GM23338 (cell line): ENCODE data around the gene DNTTIP2. TPM values are rescaled to one million over a fixed set of nuclear protein-coding genes. Genes with fewer than 3 reads are reported as not detected.

Experiments
- ATAC-seq: fragments of 200-7000 bp; cut with Tn5 transposase; 3 replicates; pipeline ENCODE4 v1.9.1; 2020
- DNase-seq: peaks from one replicate; pipeline ENCODE4 v3.0.0-alpha.2; 2015; ENCODE audit warnings: low spot score
- H2AFZ ChIP-seq: fragments of 200-600 bp; sonication (generic); 2 replicates; pipeline ENCODE4 v1.8.0; 2016; ENCODE audit warnings: antibody characterized with exemption, mild to moderate bottlenecking, moderate library complexity
- H3F3A ChIP-seq: fragments of 200-600 bp; sonication (generic); replicated peaks from 2 replicates; pipeline ENCODE4 v1.8.0; 2017; ENCODE audit warnings: antibody characterized with exemption, mixed run types, low read depth
- H3K27ac ChIP-seq: fragments of 200-600 bp; sonication (generic); 2 replicates; pipeline ENCODE4 v1.6.1; 2016; ENCODE audit warnings: low read depth
- H3K27me3 ChIP-seq: fragments of 200-600 bp; sonication (generic); 2 replicates; pipeline ENCODE4 v1.8.0; 2016; ENCODE audit warnings: mild to moderate bottlenecking, mixed run types, moderate library complexity; ENCODE audit not compliant: insufficient read depth
- H3K36me3 ChIP-seq: fragments of 200-600 bp; sonication (generic); 2 replicates; pipeline ENCODE4 v1.8.0; 2016; ENCODE audit warnings: mild to moderate bottlenecking; ENCODE audit not compliant: insufficient read depth
- H3K4me1 ChIP-seq: fragments of 200-600 bp; sonication (generic); 2 replicates; pipeline ENCODE4 v1.8.0; 2016; ENCODE audit warnings: mild to moderate bottlenecking, moderate library complexity; ENCODE audit not compliant: insufficient read depth
- H3K4me2 ChIP-seq: fragments of 200-600 bp; sonication (generic); 2 replicates; pipeline ENCODE4 v1.7.1; 2017; ENCODE audit warnings: mixed run types
- H3K4me3 ChIP-seq: fragments of 200-600 bp; sonication (generic); 2 replicates; pipeline ENCODE4 v1.6.1; 2016; ENCODE audit warnings: mixed run types
- H3K79me2 ChIP-seq: fragments of 200-600 bp; sonication (generic); replicated peaks from 2 replicates; pipeline ENCODE4 v1.8.0; 2017; ENCODE audit warnings: mild to moderate bottlenecking; ENCODE audit not compliant: insufficient read depth
- H3K9me2 ChIP-seq: fragments of 200-600 bp; sonication (generic); 2 replicates; pipeline ENCODE4 v1.8.0; 2017; ENCODE audit not compliant: insufficient read depth
- H4K20me1 ChIP-seq: fragments of 200-600 bp; sonication (generic); replicated peaks from 2 replicates; pipeline ENCODE4 v1.8.0; 2017; ENCODE audit warnings: mild to moderate bottlenecking; ENCODE audit not compliant: insufficient read depth
- H3K27ac Mint-ChIP-seq: 2 replicates; pipeline ENCODE4 v1.8.0; 2020; ENCODE audit warnings: inconsistent platforms, mild to moderate bottlenecking, moderate library complexity, mixed read lengths
- H3K27me3 Mint-ChIP-seq: 3 replicates; pipeline ENCODE4 v1.8.0; 2022; ENCODE audit warnings: low read depth, mild to moderate bottlenecking, moderate library complexity, mixed read lengths, inconsistent platforms; ENCODE audit not compliant: insufficient read depth, poor library complexity
- H3K36me3 Mint-ChIP-seq: 3 replicates; pipeline ENCODE4 v1.8.0; 2021; ENCODE audit warnings: low read depth, mild to moderate bottlenecking, inconsistent platforms, moderate library complexity, mixed read lengths
- H3K4me1 Mint-ChIP-seq: 3 replicates; pipeline ENCODE4 v1.8.0; 2020; ENCODE audit warnings: mild to moderate bottlenecking, inconsistent platforms, mixed read lengths
- H3K4me3 Mint-ChIP-seq: 3 replicates; pipeline ENCODE4 v1.8.0; 2021; ENCODE audit warnings: moderate library complexity, mild to moderate bottlenecking, inconsistent platforms, mixed read lengths
- H3K9me3 Mint-ChIP-seq: 3 replicates; pipeline ENCODE4 v1.8.0; 2020; ENCODE audit warnings: moderate library complexity, mild to moderate bottlenecking, inconsistent platforms, mixed read lengths
- CREB1 ChIP-seq: fragments of 250-450 bp; sonication (Bioruptor Pico); IDR thresholded peaks from 2 replicates; pipeline ENCODE4 v1.5.0; 2020; ENCODE audit warnings: low read depth, mild to moderate bottlenecking, moderate library complexity
- EZH2 ChIP-seq: fragments of 200-600 bp; sonication (generic); IDR thresholded peaks from one replicate; pipeline ENCODE4 v1.8.0; 2017; ENCODE audit warnings: antibody characterized with exemption, mild to moderate bottlenecking, low read depth; ENCODE audit not compliant: unreplicated experiment
- EZH2phosphoT487 ChIP-seq: fragments of 200-600 bp; sonication (generic); IDR thresholded peaks from one replicate; pipeline ENCODE4 v1.8.1; 2018; ENCODE audit warnings: antibody characterized with exemption; ENCODE audit not compliant: unreplicated experiment
- JUNB ChIP-seq: IDR thresholded peaks from one replicate; pipeline ENCODE4 v1.6.1; 2016; ENCODE audit warnings: antibody characterized with exemption; ENCODE audit not compliant: unreplicated experiment
- NANOG ChIP-seq: IDR thresholded peaks from 2 replicates; pipeline ENCODE4 v1.6.1; 2016; ENCODE audit warnings: antibody characterized with exemption, borderline replicate concordance
- POLR2AphosphoS5 ChIP-seq: IDR thresholded peaks from 2 replicates; pipeline ENCODE4 v1.6.1; 2016; ENCODE audit warnings: antibody characterized with exemption, low read depth
- STAT1 ChIP-seq: IDR thresholded peaks from one replicate; pipeline ENCODE4 v1.6.1; 2016; ENCODE audit warnings: antibody characterized with exemption; ENCODE audit not compliant: unreplicated experiment
- ZNF114 ChIP-seq: fragments of 250-450 bp; sonication (Bioruptor Pico); IDR thresholded peaks from 2 replicates; pipeline ENCODE4 v1.5.0; 2020; ENCODE audit warnings: mild to moderate bottlenecking, moderate library complexity
- ZNF331 ChIP-seq: fragments of 250-450 bp; sonication (Bioruptor Pico); IDR thresholded peaks from 2 replicates; pipeline ENCODE4 v1.5.0; 2020; ENCODE audit warnings: low read depth, mild to moderate bottlenecking, moderate library complexity
- polyA plus RNA-seq: library from polyadenylated mRNA; unstranded; fragments of >200 nt; fragmentation: Nextera tagmentation; extraction: Ambion mirVana; gene quantifications from 2 replicates; pipeline ENCODE4 v1.2.1, GENCODE V29; 2016
- total RNA-seq: library from RNA; depleted of rRNA; stranded (reverse); fragments of >200 nt; shearing (Covaris generic); gene quantifications from 2 replicates; pipeline ENCODE4 v1.2.3, GENCODE V29; 2014
- TF ChIP-seq, protein P1 (sequence below): fragments of 250-450 bp; sonication (Bioruptor Pico); IDR thresholded peaks from 2 replicates; pipeline ENCODE4 v1.5.0; 2020; ENCODE audit warnings: mild to moderate bottlenecking, moderate library complexity
- TF ChIP-seq, protein P2 (sequence below), 2 experiments: fragments of 200-600 bp in 1 of 2; sonication (generic) in 1 of 2; conservative IDR thresholded peaks; 2 replicates each; pipeline versions ENCODE4 v1.5.1 to v1.6.1; 2016 to 2017; ENCODE audit warnings: antibody characterized with exemption in 2 of 2, low read depth in 2 of 2, mild to moderate bottlenecking in 2 of 2, moderate library complexity in 1 of 2
- TF ChIP-seq, protein P3 (sequence below): IDR thresholded peaks from one replicate; pipeline ENCODE4 v1.6.1; 2018; ENCODE audit warnings: antibody characterized with exemption; ENCODE audit not compliant: unreplicated experiment
- TF ChIP-seq, protein P4 (sequence below): IDR thresholded peaks from 2 replicates; pipeline ENCODE4 v1.6.1; 2016; ENCODE audit warnings: antibody characterized with exemption

The DNTTIP2 gene
- total and polyA plus RNA-seq, 2 experiments from 2014 or later = 48.1 to 91.3 TPM

DNA sequence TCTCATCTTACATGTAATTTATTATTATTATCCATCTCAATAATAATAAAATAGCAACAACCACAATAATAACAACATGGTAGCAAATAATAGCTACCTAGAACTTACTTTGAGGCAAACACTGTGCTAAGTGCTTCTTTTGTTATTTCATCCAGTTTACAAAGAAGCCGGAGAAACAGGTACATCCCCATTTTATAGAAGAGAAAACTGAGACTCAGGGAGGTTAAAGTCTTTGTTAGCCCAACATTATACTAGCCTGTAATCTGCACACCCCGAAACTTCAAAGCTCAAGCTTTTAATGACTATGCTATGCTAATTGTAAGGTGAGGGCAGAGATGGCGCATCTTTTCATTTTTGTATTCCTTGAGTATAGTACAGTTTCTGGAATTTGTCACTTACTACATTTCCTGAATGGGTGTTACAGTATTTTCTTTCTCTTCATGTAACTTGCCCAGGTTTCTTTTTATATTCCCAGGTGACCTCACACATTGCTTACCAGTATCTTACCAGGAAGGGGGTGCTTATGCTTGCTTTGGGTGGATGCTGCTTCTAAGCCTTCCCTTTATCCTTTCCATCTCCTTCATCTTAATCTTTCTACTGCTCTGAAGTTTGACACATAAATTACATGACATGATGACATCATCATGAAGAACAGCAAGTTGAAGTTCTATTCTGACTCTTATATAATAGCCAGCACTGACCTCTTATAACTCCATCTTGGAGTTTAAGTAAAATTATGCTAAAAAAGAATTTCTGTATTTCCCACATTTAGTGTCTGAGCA, 21.9 kb upstream of the DNTTIP2 start:
- no peaks in the 10 kb centered on the region for H3K9me2 ChIP-seq
- no peak for ATAC-seq
- H4K20me1 ChIP-seq = no peaks in the 10 kb centered on the region
- Mint-ChIP-seq H3K4me3 (no peak overlapping the region), H3K36me3 (peaks cover 8% of the 10 kb centered on the region; the same call in 2 of the 3 replicates), H3K27me3 (no peaks in the 10 kb centered on the region), H3K4me1 (peaks cover 2% of the 10 kb centered on the region; the same call in 2 of the 3 replicates), H3K27ac (no peak overlapping the region), H3K9me3 (no peaks in the 10 kb centered on the region)
- no peaks in the 10 kb centered on the region for H3F3A ChIP-seq
- DNase-seq = no peak
- no peak overlapping the region for H2AFZ ChIP-seq
- H3K4me2 ChIP-seq = no peak overlapping the region
- peaks cover 4% of the 10 kb centered on the region; the same call in 1 of the 2 replicates for H3K4me1 ChIP-seq
- H3K27me3 ChIP-seq = no peaks in the 10 kb centered on the region
- peaks cover 14% of the 10 kb centered on the region; the same call in 1 of the 2 replicates for H3K36me3 ChIP-seq
- no peak overlapping the region for H3K4me3 ChIP-seq
- peaks cover 24% of the 10 kb centered on the region for H3K79me2 ChIP-seq
- no peak overlapping the region for H3K27ac ChIP-seq
- TF ChIP-seq, protein P1, sequence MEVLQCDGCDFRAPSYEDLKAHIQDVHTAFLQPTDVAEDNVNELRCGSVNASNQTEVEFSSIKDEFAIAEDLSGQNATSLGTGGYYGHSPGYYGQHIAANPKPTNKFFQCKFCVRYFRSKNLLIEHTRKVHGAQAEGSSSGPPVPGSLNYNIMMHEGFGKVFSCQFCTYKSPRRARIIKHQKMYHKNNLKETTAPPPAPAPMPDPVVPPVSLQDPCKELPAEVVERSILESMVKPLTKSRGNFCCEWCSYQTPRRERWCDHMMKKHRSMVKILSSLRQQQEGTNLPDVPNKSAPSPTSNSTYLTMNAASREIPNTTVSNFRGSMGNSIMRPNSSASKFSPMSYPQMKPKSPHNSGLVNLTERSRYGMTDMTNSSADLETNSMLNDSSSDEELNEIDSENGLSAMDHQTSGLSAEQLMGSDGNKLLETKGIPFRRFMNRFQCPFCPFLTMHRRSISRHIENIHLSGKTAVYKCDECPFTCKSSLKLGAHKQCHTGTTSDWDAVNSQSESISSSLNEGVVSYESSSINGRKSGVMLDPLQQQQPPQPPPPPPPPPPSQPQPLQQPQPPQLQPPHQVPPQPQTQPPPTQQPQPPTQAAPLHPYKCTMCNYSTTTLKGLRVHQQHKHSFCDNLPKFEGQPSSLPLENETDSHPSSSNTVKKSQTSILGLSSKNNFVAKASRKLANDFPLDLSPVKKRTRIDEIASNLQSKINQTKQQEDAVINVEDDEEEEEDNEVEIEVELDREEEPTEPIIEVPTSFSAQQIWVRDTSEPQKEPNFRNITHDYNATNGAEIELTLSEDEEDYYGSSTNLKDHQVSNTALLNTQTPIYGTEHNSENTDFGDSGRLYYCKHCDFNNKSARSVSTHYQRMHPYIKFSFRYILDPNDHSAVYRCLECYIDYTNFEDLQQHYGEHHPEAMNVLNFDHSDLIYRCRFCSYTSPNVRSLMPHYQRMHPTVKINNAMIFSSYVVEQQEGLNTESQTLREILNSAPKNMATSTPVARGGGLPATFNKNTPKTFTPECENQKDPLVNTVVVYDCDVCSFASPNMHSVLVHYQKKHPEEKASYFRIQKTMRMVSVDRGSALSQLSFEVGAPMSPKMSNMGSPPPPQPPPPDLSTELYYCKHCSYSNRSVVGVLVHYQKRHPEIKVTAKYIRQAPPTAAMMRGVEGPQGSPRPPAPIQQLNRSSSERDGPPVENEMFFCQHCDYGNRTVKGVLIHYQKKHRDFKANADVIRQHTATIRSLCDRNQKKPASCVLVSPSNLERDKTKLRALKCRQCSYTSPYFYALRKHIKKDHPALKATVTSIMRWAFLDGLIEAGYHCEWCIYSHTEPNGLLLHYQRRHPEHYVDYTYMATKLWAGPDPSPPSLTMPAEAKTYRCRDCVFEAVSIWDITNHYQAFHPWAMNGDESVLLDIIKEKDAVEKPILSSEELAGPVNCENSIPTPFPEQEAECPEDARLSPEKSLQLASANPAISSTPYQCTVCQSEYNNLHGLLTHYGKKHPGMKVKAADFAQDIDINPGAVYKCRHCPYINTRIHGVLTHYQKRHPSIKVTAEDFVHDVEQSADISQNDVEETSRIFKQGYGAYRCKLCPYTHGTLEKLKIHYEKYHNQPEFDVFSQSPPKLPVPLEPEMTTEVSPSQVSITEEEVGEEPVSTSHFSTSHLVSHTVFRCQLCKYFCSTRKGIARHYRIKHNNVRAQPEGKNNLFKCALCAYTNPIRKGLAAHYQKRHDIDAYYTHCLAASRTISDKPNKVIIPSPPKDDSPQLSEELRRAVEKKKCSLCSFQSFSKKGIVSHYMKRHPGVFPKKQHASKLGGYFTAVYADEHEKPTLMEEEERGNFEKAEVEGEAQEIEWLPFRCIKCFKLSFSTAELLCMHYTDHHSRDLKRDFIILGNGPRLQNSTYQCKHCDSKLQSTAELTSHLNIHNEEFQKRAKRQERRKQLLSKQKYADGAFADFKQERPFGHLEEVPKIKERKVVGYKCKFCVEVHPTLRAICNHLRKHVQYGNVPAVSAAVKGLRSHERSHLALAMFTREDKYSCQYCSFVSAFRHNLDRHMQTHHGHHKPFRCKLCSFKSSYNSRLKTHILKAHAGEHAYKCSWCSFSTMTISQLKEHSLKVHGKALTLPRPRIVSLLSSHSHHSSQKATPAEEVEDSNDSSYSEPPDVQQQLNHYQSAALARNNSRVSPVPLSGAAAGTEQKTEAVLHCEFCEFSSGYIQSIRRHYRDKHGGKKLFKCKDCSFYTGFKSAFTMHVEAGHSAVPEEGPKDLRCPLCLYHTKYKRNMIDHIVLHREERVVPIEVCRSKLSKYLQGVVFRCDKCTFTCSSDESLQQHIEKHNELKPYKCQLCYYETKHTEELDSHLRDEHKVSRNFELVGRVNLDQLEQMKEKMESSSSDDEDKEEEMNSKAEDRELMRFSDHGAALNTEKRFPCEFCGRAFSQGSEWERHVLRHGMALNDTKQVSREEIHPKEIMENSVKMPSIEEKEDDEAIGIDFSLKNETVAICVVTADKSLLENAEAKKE (CRISPR knock-in tag) = no peak
- TF ChIP-seq POLR2AphosphoS5 (no peak), EZH2phosphoT487 (no peak), JUNB (no peak), STAT1 (no peak), NANOG (no peak), EZH2 (no peak), CREB1 (no peak), ZNF114 (CRISPR knock-in tag) (no peak), ZNF331 (CRISPR knock-in tag) (no peak)
- TF ChIP-seq, protein P2, sequence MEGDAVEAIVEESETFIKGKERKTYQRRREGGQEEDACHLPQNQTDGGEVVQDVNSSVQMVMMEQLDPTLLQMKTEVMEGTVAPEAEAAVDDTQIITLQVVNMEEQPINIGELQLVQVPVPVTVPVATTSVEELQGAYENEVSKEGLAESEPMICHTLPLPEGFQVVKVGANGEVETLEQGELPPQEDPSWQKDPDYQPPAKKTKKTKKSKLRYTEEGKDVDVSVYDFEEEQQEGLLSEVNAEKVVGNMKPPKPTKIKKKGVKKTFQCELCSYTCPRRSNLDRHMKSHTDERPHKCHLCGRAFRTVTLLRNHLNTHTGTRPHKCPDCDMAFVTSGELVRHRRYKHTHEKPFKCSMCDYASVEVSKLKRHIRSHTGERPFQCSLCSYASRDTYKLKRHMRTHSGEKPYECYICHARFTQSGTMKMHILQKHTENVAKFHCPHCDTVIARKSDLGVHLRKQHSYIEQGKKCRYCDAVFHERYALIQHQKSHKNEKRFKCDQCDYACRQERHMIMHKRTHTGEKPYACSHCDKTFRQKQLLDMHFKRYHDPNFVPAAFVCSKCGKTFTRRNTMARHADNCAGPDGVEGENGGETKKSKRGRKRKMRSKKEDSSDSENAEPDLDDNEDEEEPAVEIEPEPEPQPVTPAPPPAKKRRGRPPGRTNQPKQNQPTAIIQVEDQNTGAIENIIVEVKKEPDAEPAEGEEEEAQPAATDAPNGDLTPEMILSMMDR (conservative IDR thresholded peaks at IDR 0.05; ENCODE audit: low read depth in 2 of 2) = no peak
- TF ChIP-seq, protein P3, sequence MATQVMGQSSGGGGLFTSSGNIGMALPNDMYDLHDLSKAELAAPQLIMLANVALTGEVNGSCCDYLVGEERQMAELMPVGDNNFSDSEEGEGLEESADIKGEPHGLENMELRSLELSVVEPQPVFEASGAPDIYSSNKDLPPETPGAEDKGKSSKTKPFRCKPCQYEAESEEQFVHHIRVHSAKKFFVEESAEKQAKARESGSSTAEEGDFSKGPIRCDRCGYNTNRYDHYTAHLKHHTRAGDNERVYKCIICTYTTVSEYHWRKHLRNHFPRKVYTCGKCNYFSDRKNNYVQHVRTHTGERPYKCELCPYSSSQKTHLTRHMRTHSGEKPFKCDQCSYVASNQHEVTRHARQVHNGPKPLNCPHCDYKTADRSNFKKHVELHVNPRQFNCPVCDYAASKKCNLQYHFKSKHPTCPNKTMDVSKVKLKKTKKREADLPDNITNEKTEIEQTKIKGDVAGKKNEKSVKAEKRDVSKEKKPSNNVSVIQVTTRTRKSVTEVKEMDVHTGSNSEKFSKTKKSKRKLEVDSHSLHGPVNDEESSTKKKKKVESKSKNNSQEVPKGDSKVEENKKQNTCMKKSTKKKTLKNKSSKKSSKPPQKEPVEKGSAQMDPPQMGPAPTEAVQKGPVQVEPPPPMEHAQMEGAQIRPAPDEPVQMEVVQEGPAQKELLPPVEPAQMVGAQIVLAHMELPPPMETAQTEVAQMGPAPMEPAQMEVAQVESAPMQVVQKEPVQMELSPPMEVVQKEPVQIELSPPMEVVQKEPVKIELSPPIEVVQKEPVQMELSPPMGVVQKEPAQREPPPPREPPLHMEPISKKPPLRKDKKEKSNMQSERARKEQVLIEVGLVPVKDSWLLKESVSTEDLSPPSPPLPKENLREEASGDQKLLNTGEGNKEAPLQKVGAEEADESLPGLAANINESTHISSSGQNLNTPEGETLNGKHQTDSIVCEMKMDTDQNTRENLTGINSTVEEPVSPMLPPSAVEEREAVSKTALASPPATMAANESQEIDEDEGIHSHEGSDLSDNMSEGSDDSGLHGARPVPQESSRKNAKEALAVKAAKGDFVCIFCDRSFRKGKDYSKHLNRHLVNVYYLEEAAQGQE = no peak
- TF ChIP-seq, protein P4, sequence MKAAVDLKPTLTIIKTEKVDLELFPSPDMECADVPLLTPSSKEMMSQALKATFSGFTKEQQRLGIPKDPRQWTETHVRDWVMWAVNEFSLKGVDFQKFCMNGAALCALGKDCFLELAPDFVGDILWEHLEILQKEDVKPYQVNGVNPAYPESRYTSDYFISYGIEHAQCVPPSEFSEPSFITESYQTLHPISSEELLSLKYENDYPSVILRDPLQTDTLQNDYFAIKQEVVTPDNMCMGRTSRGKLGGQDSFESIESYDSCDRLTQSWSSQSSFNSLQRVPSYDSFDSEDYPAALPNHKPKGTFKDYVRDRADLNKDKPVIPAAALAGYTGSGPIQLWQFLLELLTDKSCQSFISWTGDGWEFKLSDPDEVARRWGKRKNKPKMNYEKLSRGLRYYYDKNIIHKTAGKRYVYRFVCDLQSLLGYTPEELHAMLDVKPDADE = no peak
